ENCODE results near the gene METAP1. TPM values are rescaled to one million over a fixed set of nuclear protein-coding genes. Genes with fewer than 3 reads are reported as not detected.
"Not testable (repeated sequence)": the region's sequence is repeated elsewhere in the genome, so short reads cannot be mapped to it uniquely, and the experiment has no call there.

METAP1 gene
- total and polyA plus RNA-seq, 2 of the 4 experiments (the other 2 are of a cell fraction) = 43.7 to 47.9 TPM

DNA sequence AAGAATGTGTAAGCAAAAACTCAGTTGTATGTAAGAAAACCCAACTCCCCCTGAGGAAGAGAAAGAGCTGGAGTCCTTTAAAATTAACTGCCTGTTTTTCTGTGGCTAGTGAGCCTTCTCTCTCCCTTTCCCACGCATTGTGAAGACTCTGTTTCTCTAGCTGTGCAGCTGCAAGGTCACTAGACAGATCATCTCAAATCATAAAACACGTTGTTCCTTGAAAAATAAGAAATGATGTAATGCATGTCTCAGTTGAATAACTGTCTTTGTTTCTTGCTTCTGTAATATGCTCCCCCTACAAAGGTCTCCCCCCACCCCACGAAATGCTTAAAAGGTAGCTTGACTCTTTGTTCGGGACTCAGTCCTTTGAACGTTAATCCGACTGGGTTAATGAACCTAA, 85.3 kb downstream of the METAP1 start:
- H3K9me1 ChIP-seq (ENCODE audit: insufficient read depth, low read length); H2BK15ac ChIP-seq (ENCODE audit: low read depth, low read length); H3K56ac ChIP-seq (ENCODE audit: extremely low read depth, insufficient read depth, low read length); H3K4me1 ChIP-seq (ENCODE audit: control insufficient read depth, insufficient read depth, low read length); ATAC-seq (ENCODE audit: low read depth); H2AK9ac ChIP-seq (replicated peaks; ENCODE audit: low read depth, low read length, poor library complexity); H2BK20ac ChIP-seq (ENCODE audit: low read depth, low read length); H3K4me3 ChIP-seq (ENCODE audit: insufficient read depth, low read depth, low read length); H2AFZ ChIP-seq (replicated peaks; ENCODE audit: low read length, poor library complexity); H3K4ac ChIP-seq (ENCODE audit: low read depth, low read length); H3K23ac ChIP-seq (ENCODE audit: low read depth, low read length); H3K14ac ChIP-seq (replicated peaks; ENCODE audit: low read depth, low read length); H3K4me2 ChIP-seq (ENCODE audit: low read depth, low read length); H2BK120ac ChIP-seq (ENCODE audit: low read depth, low read length); POLR2A ChIA-PET (ENCODE audit: unreplicated experiment); H3K18ac ChIP-seq (ENCODE audit: low read depth, low read length); CTCF ChIA-PET; H4K8ac ChIP-seq (ENCODE audit: low read depth in 2 of 2, low read length in 2 of 2); dilution Hi-C loops (cut with HindIII; ENCODE audit: low sequenced_read_pairs, unreplicated experiment); H4K5ac ChIP-seq (ENCODE audit: low read depth, low read length); H3K9ac ChIP-seq (ENCODE audit: low read depth, low read length); H2AK5ac ChIP-seq (ENCODE audit: low read depth, low read length); BruUV-seq (replicated peaks); H3K27me3 ChIP-seq (ENCODE audit: control insufficient read depth, insufficient read depth, low read length); H4K91ac ChIP-seq (ENCODE audit: insufficient read depth, low read depth, low read length); H2BK5ac ChIP-seq (ENCODE audit: low read depth, low read length, poor library complexity, severe bottlenecking); in situ Hi-C loops (cut with MboI; ENCODE audit: low sequenced_read_pairs); DNase-seq; H3K9me3 ChIP-seq (ENCODE audit: control insufficient read depth, insufficient read depth, low read length); H3K27ac ChIP-seq (ENCODE audit: insufficient read depth, low read length): not testable (repeated sequence)
- peaks cover 30 to 48% of the 10 kb centered on the region in 2 experiments for H3K79me1 ChIP-seq (ENCODE audit: low read depth in 1 of 2, low read length in 2 of 2)
- peaks cover 51% of the 10 kb centered on the region for H3K36me3 ChIP-seq (ENCODE audit: control insufficient read depth, insufficient read depth, low read length)
- H4K20me1 ChIP-seq (ENCODE audit: insufficient read depth, low read length) = peaks cover 11% of the 10 kb centered on the region; the same call in 1 of the 2 replicates
- intact Hi-C loops (cut with micrococcal nuclease) = loop anchor here (10.0 kb wide), 2 partner anchors 324 to 426 kb away; partner anchors contain the start of gene TSPAN5
- no CpG with 5 or more reads among the region's 6 CpGs for WGBS, 2 experiments (ENCODE audit: extremely low coverage in 2 of 2, insufficient read length in 1 of 2)
